Measurements from ENCODE around the gene IGIP.

IGIP gene

GRCh38 chr5:140111011-140111858 is 14.5 kb upstream of the IGIP start:
- no peaks in the 10 kb centered on the region for H3K9me3 ChIP-seq (ENCODE audit: control insufficient read depth, low read length)
- H3K4me3 ChIP-seq (ENCODE audit: extremely low read depth, insufficient read depth, low read length, poor library complexity, severe bottlenecking), result no peak overlapping the region
- no peak overlapping the region for H3K27ac ChIP-seq (ENCODE audit: low read depth, low read length, severe bottlenecking)
- 0 to 5% methylated on average over 11 to 18 of the region's 18 CpGs for WGBS, 2 experiments (ENCODE audit: insufficient coverage in 2 of 2)
- H3K4me1 ChIP-seq (ENCODE audit: control insufficient read depth, insufficient read depth, low read length, poor library complexity, severe bottlenecking), result peaks cover 16% of the 10 kb centered on the region
- no peaks in the 10 kb centered on the region for H3K36me3 ChIP-seq (ENCODE audit: control insufficient read depth, insufficient read depth, low read length)

GRCh38 chr5:140111859-140112551 is 13.7 kb upstream of the IGIP start:
- 26 to 46% methylated on average over 7 of the region's 8 CpGs for WGBS, 2 experiments (ENCODE audit: insufficient coverage in 2 of 2)
- Histone ChIP-seq H3K4me1 (ENCODE audit: control insufficient read depth, insufficient read depth, low read length, poor library complexity, severe bottlenecking) (peaks cover 16% of the 10 kb centered on the region), H3K36me3 (ENCODE audit: control insufficient read depth, insufficient read depth, low read length) (no peaks in the 10 kb centered on the region), H3K4me3 (ENCODE audit: extremely low read depth, insufficient read depth, low read length, poor library complexity, severe bottlenecking) (no peak overlapping the region), H3K9me3 (ENCODE audit: control insufficient read depth, low read length) (no peaks in the 10 kb centered on the region), H3K27ac (ENCODE audit: low read depth, low read length, severe bottlenecking) (no peak overlapping the region)

GRCh38 chr5:140112685-140113179 is 13.0 kb upstream of the IGIP start:
- no peaks in the 10 kb centered on the region for H3K36me3 ChIP-seq (ENCODE audit: control insufficient read depth, insufficient read depth, low read length)
- H3K4me3 ChIP-seq (ENCODE audit: extremely low read depth, insufficient read depth, low read length, poor library complexity, severe bottlenecking), result peak overlapping the region; percentile 65
- 1 to 5% methylated on average over 8 to 9 of the region's 13 CpGs for WGBS, 2 experiments (ENCODE audit: insufficient coverage in 2 of 2)
- no peak overlapping the region for H3K27ac ChIP-seq (ENCODE audit: low read depth, low read length, severe bottlenecking)
- H3K9me3 ChIP-seq (ENCODE audit: control insufficient read depth, low read length), result no peaks in the 10 kb centered on the region
- peaks cover 16% of the 10 kb centered on the region for H3K4me1 ChIP-seq (ENCODE audit: control insufficient read depth, insufficient read depth, low read length, poor library complexity, severe bottlenecking)

GRCh38 chr5:140113180-140113698 is 12.5 kb upstream of the IGIP start:
- H3K27ac ChIP-seq (ENCODE audit: low read depth, low read length, severe bottlenecking), result peak overlapping the region; percentile 8

GRCh38 chr5:140113699-140114263 is 12.0 kb upstream of the IGIP start, which contains the start of gene PURA:
PURA (plus strand) TSS chr5:140114109; CDS start chr5:140114182, 73 bp downstream.
- H3K36me3 ChIP-seq (ENCODE audit: control insufficient read depth, insufficient read depth, low read length), result no peaks in the 10 kb centered on the region
- WGBS, 2 experiments (ENCODE audit: insufficient coverage in 2 of 2), result 0 to 1% methylated on average over 13 to 20 of the region's 60 CpGs
- H3K9me3 ChIP-seq (ENCODE audit: control insufficient read depth, low read length), result no peaks in the 10 kb centered on the region
- H3K4me1 ChIP-seq (ENCODE audit: control insufficient read depth, insufficient read depth, low read length, poor library complexity, severe bottlenecking), result peaks cover 12% of the 10 kb centered on the region
- H3K4me3 ChIP-seq (ENCODE audit: extremely low read depth, insufficient read depth, low read length, poor library complexity, severe bottlenecking), result peak within 1 kb of the TSS; percentile 65
- peak within 1 kb of the TSS; percentile 8 for H3K27ac ChIP-seq (ENCODE audit: low read depth, low read length, severe bottlenecking)

More at GRCh38 chr5:140113180-140113698, 12.5 kb upstream of the IGIP start:
- Histone ChIP-seq H3K4me3 (ENCODE audit: extremely low read depth, insufficient read depth, low read length, poor library complexity, severe bottlenecking) (peak overlapping the region; percentile 65), H3K4me1 (ENCODE audit: control insufficient read depth, insufficient read depth, low read length, poor library complexity, severe bottlenecking) (peaks cover 15% of the 10 kb centered on the region), H3K9me3 (ENCODE audit: control insufficient read depth, low read length) (no peaks in the 10 kb centered on the region), H3K36me3 (ENCODE audit: control insufficient read depth, insufficient read depth, low read length) (no peaks in the 10 kb centered on the region)
- WGBS, 2 experiments (ENCODE audit: insufficient coverage in 2 of 2), result 0 to 2% methylated on average over 12 of the region's 28 CpGs

- H3K9me3 ChIP-seq (ENCODE audit: control insufficient read depth, low read length), result no peaks in the 10 kb centered on the region
These were observed 11.2 kb upstream of the IGIP start for GRCh38 chr5:140114341-140115185.

GRCh38 chr5:140115186-140115500 is 10.6 kb upstream of the IGIP start:
- no CpG with 5 or more reads among the region's 1 CpG for WGBS, 2 experiments (ENCODE audit: insufficient coverage in 2 of 2)
- peaks cover 12% of the 10 kb centered on the region for H3K4me1 ChIP-seq (ENCODE audit: control insufficient read depth, insufficient read depth, low read length, poor library complexity, severe bottlenecking)
- no peaks in the 10 kb centered on the region for H3K36me3 ChIP-seq (ENCODE audit: control insufficient read depth, insufficient read depth, low read length)
- H3K9me3 ChIP-seq (ENCODE audit: control insufficient read depth, low read length), result no peaks in the 10 kb centered on the region
- H3K27ac ChIP-seq (ENCODE audit: low read depth, low read length, severe bottlenecking), result no peak overlapping the region
- peak overlapping the region; percentile 65 for H3K4me3 ChIP-seq (ENCODE audit: extremely low read depth, insufficient read depth, low read length, poor library complexity, severe bottlenecking)

More at GRCh38 chr5:140114341-140115185, 11.2 kb upstream of the IGIP start:
- Histone ChIP-seq H3K4me3 (ENCODE audit: extremely low read depth, insufficient read depth, low read length, poor library complexity, severe bottlenecking) (peak overlapping the region; percentile 65), H3K4me1 (ENCODE audit: control insufficient read depth, insufficient read depth, low read length, poor library complexity, severe bottlenecking) (peaks cover 12% of the 10 kb centered on the region), H3K36me3 (ENCODE audit: control insufficient read depth, insufficient read depth, low read length) (no peaks in the 10 kb centered on the region), H3K27ac (ENCODE audit: low read depth, low read length, severe bottlenecking) (no peak overlapping the region)
- 0 to 1% methylated on average over 45 to 59 of the region's 65 CpGs for WGBS, 2 experiments (ENCODE audit: insufficient coverage in 2 of 2)

- 83 to 86% methylated on average over 1 of the region's 2 CpGs for WGBS, 2 experiments (ENCODE audit: insufficient coverage in 2 of 2)
- H3K36me3 ChIP-seq (ENCODE audit: control insufficient read depth, insufficient read depth, low read length), result no peaks in the 10 kb centered on the region
- no peak overlapping the region for H3K27ac ChIP-seq (ENCODE audit: low read depth, low read length, severe bottlenecking)
- H3K4me3 ChIP-seq (ENCODE audit: extremely low read depth, insufficient read depth, low read length, poor library complexity, severe bottlenecking), result no peak overlapping the region
- H3K9me3 ChIP-seq (ENCODE audit: control insufficient read depth, low read length), result no peaks in the 10 kb centered on the region
- peaks cover 8% of the 10 kb centered on the region for H3K4me1 ChIP-seq (ENCODE audit: control insufficient read depth, insufficient read depth, low read length, poor library complexity, severe bottlenecking)
These were observed 9.0 kb upstream of the IGIP start for GRCh38 chr5:140116716-140117115.

- H3K36me3 ChIP-seq (ENCODE audit: control insufficient read depth, insufficient read depth, low read length), result no peaks in the 10 kb centered on the region
- WGBS, 2 experiments (ENCODE audit: insufficient coverage in 2 of 2), result 63 to 86% methylated on average over 1 of the region's 3 CpGs
These were observed 8.2 kb upstream of the IGIP start for GRCh38 chr5:140117523-140117922.

More at GRCh38 chr5:140117523-140117922, 8.2 kb upstream of the IGIP start:
- H3K9me3 ChIP-seq (ENCODE audit: control insufficient read depth, low read length), result no peaks in the 10 kb centered on the region
- H3K27ac ChIP-seq (ENCODE audit: low read depth, low read length, severe bottlenecking), result no peak overlapping the region
- no peak overlapping the region for H3K4me3 ChIP-seq (ENCODE audit: extremely low read depth, insufficient read depth, low read length, poor library complexity, severe bottlenecking)
- no peaks in the 10 kb centered on the region for H3K4me1 ChIP-seq (ENCODE audit: control insufficient read depth, insufficient read depth, low read length, poor library complexity, severe bottlenecking)
